PFSK-1 (cell line): ENCODE results near the gene WNK2.

ENCODE experiments used
- FOXP2 ChIP-seq: optimal IDR thresholded peaks from 2 replicates; pipeline ENCODE3; 2011; ENCODE audit warnings: borderline replicate concordance, control low read depth, inconsistent platforms; ENCODE audit not compliant: insufficient read depth; ENCODE audit errors: extremely low read length, extremely low read depth
- POLR2AphosphoS5 ChIP-seq: IDR thresholded peaks from 2 replicates; pipeline ENCODE4 v1.6.1; 2012; ENCODE audit warnings: low read depth, mild to moderate bottlenecking, control low read depth, low read length, moderate library complexity
- REST ChIP-seq, 2 experiments: IDR thresholded peaks; 2 replicates each; pipeline versions ENCODE4 v1.6.1 to v1.8.0; 2011 to 2012; ENCODE audit warnings: low read depth in 2 of 2, low read length in 2 of 2, control low read depth in 1 of 2, inconsistent platforms in 1 of 2, mild to moderate bottlenecking in 1 of 2, moderate library complexity in 1 of 2; ENCODE audit not compliant: insufficient read depth in 1 of 2
- SIN3A ChIP-seq: IDR thresholded peaks from 2 replicates; pipeline ENCODE4 v1.6.1; 2012; ENCODE audit warnings: mild to moderate bottlenecking, low read length, moderate library complexity, borderline replicate concordance; ENCODE audit not compliant: insufficient read depth
- TAF1 ChIP-seq: IDR thresholded peaks from 2 replicates; pipeline ENCODE4 v1.6.1; 2012; ENCODE audit warnings: low read length, control low read depth, borderline replicate concordance; ENCODE audit not compliant: insufficient read depth

Gene WNK2

GRCh38 chr9:93319301-93319991 lies 135.5 kb downstream of the WNK2 start:
- TF ChIP-seq POLR2AphosphoS5 (no peak), SIN3A (no peak), TAF1 (no peak), FOXP2 (no peak)

DNA sequence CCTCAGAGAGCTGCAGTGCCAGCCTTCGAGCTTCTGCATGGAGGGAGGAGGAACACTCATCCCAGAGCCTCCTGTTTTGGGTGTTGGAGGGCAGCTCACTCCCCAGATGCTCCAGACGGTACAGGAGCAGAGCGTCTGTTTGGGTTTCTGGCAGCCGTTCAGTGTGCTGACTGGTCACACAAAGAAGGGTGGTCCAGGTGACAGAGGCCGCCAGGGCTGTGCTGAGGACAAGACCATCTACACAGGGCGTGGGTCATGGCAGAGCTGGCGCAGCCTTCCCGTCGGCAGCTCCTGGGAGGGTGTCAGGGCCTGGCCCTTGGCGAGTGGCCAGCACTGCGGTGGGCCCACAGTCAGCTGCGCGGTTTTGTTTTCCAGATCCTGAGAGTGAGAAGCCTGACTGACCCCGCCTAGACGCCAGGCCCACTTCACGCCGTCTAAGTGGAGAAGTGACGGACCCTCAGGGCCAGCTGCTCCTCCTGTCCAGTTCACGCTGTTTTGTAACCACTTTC lies 136.1 kb downstream of the WNK2 start:
- TF ChIP-seq FOXP2 (no peak), TAF1 (no peak), SIN3A (no peak), POLR2AphosphoS5 (no peak), REST (IDR thresholded peaks at IDR 0.05; ENCODE audit: insufficient read depth in 1 of 2, low read depth in 2 of 2, low read length in 2 of 2) (no peak)

GRCh38 chr9:93320591-93321219 lies 136.8 kb downstream of the WNK2 start:
- no peak for TF ChIP-seq POLR2AphosphoS5

- TF ChIP-seq TAF1, result no peak
- no peak for TF ChIP-seq POLR2AphosphoS5
- no peak for TF ChIP-seq SIN3A
- no peak for TF ChIP-seq FOXP2
- no peak for TF ChIP-seq REST (IDR thresholded peaks at IDR 0.05; ENCODE audit: insufficient read depth in 1 of 2, low read depth in 2 of 2, low read length in 2 of 2)
Observed at GRCh38 chr9:93321220-93321610, 137.3 kb downstream of the WNK2 start.

DNA sequence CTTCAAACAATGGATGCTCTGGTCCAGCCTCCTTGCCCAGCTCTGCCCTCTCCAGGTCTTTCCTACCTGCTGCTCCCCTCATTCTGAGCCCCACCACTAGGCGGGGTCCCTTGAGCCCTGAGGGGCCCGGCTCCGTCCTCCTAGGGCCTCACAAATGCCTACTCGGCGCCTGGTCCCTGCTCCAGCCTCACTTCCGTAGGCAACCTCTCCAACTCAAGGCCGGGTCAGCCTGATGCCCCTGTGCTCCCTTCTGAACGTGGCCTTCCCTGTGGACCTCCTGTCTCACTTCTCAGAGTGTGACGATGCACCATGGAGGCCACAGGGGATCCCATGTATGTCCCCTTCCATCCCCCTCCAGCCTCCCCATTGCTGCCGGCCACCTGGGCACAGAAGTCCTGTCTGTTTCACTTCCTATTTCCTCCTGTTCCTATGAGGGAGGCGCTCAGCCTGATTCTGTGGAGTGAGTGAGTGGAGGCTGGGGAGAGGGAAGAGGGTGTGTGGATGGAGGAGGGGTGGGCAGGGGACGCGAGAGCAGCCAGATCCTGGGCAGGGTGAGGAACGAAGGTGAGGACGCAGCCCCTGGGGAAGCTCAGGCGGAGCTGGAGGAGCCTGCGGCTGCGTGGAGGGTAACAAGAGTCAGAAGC lies 140.4 kb downstream of the WNK2 start:
- no peak for TF ChIP-seq TAF1
- no peak for TF ChIP-seq SIN3A
- TF ChIP-seq FOXP2, result no peak
- no peak for TF ChIP-seq REST (IDR thresholded peaks at IDR 0.05; ENCODE audit: insufficient read depth in 1 of 2, low read depth in 2 of 2, low read length in 2 of 2)
- no peak for TF ChIP-seq POLR2AphosphoS5

DNA sequence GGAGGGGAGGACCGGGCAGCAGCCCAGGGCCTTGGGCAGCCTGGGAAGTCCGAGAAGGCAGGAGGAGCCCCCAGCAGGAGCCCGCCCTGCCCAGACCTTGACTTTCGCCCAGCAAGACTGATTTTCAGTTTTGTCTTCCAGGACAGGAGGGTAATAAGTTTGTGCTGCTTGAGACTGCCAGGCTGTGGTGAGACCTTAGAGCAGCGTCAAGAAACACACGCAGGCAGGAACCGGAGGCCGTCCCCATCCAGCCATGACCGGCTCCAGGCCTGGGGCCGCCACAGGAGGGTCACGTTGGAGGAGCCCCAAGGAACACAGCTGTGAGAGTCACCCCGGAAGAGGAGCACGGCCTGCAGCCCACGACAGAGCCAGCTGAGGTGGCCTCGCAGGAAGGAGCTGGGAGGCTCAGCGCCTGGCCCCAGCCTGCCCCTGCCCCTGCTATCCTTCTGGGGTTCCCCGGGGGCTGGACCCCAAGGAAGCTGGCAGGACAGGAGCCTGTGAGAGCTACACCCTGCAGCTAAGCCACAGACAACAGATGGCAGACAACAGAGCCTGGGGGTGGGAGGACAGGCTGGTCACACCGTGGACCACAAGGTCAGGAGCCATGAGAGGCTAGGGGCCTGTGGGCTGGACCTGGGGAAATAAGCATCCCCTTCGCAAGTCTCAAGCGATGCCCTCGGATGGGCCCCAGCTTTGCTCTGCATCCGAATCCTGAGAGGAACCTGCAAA lies 141.5 kb downstream of the WNK2 start:
- TF ChIP-seq SIN3A (no peak), POLR2AphosphoS5 (no peak), TAF1 (no peak), REST (IDR thresholded peaks at IDR 0.05; ENCODE audit: insufficient read depth in 1 of 2, low read depth in 2 of 2, low read length in 2 of 2) (no peak), FOXP2 (no peak)
